HG03039 (cell line): ENCODE measurements around the gene TRIM59.

ENCODE experiments used
- ATAC-seq: cut with Tn5 transposase; IDR thresholded peaks from one replicate; pipeline ENCODE4 v1.9.1; 2021; ENCODE audit warnings: mild to moderate bottlenecking, moderate library complexity; ENCODE audit not compliant: unreplicated experiment

The TRIM59 gene, protein sequence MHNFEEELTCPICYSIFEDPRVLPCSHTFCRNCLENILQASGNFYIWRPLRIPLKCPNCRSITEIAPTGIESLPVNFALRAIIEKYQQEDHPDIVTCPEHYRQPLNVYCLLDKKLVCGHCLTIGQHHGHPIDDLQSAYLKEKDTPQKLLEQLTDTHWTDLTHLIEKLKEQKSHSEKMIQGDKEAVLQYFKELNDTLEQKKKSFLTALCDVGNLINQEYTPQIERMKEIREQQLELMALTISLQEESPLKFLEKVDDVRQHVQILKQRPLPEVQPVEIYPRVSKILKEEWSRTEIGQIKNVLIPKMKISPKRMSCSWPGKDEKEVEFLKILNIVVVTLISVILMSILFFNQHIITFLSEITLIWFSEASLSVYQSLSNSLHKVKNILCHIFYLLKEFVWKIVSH

DNA sequence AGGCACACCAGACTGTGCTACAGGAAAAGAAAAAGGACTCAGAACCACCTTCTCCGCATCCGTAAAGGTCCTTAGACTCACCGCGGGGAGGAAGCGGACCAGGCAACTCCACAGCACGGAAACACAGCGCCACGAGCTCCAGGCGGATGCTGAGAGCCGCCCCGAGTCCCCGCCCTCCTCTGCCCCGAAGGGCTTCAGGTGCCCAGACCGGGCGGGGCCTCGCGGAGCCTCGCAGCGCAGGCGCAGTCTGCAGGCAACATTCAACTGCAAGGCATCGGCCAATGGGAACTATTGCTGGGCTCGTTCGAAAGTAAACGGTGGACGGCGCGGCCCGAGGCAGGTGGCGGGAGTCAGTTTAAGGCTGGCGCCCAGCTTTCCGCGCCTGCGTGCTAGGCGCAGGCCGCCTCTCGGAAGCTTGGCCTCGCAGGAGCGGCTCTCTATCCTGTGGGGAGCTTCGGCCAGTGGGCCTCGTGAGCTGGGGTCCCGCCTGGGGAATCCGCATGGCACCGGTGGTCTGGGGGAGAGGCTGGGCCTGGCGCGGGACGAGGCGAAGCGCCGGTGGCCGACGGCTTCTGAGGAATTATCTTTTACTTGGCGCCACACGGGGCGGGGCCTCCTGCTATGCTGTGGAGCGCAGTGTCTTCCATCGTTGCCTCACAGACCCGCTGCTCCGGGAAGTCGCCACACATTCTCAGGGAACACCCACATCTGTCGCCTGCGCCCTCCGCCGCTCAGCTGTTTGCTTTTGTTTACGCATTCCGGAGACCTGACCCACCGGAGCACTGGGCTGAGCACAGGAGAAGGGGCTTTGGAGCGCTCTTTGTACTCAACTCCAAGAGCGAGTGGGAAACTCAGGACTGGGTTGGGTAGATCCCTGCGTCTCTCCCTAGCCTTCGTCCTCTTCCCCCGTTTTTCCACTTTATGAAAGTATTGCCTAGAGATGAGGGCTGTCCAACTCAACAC lies at the start of gene TRIM59:
Gene TRIM59 (minus strand): TSS at position 151 of the 963 bp plus-strand sequence. CDS start 10,603 bp downstream, outside the sequence.
- ATAC-seq: peak; percentile 94

DNA sequence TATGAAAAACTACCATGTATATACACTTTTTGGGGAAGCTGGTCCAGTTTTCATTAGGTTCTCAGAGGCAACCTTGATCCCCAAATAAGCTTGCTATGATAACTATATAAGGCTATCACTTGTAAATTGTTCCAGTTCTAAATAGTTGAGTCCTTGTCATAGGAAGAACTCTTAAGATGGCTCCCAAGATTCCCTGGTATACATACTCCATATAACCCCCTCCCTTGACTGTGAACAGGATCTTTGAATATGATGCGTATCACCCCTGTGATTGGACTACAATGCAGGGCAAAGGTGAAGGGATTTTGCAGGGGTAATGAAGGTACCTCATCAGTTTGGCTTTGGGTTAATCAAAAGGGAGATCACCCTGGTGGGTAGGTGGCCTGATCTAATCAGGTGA lies 48.6 kb upstream of the TRIM59 start:
- ATAC-seq: no peak

DNA sequence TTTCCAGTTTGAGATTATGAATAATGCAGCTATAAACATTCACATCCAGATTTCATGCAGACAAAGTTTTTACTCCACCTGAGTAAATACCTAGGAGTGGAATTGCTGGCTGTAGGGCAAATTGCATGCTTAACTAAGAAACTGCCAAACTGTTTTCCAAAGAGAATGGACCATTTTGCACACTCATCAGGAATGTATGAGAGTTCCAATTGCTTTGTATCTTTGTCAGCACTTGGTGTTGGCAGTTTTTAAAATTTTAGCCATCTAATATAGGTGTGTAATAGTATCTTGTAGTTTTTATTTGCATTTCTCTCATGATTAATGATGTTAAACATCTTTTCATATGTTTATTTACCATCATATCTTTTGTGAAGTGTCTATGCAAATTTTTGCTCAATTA lies 40.6 kb upstream of the TRIM59 start:
- ATAC-seq: no peak

DNA sequence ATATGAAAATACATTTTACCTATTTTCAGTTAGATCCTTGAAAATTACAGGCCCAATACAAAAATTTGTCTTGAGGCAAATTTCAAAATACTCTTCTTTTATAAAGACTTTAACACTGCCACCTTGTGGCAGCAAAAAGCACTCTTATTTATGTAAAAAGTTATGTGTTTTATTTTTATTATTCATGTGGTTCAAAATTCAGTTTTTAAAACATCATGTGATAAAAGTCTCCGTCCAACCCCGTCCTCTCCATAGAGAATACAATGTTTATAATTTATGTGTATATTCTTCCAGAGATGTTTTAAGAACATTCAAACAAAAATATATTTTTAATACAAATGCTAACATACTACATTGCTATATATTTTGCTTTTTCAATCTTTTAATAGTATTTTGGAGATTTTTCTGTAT lies 36.9 kb upstream of the TRIM59 start:
- ATAC-seq: no peak

DNA sequence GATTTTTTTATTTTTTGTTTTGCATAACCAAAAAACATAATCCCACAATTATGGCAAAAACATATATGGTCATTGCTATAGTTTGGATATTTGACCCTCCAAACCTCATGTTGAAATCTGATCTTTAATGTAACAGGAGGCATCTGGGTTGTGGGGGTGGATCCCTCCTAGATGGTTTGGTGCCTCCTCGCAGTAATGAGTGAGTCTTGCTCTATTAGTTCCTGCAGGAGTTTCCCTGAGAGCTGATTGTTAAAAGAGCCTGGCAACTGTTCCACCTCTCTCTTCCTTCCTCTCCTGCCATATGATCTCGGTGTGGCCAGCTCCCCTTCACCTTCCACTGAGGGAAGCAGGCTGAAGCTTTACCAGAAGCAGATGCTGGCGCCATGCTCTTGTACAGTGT lies 33.2 kb upstream of the TRIM59 start:
- no peak for ATAC-seq

DNA sequence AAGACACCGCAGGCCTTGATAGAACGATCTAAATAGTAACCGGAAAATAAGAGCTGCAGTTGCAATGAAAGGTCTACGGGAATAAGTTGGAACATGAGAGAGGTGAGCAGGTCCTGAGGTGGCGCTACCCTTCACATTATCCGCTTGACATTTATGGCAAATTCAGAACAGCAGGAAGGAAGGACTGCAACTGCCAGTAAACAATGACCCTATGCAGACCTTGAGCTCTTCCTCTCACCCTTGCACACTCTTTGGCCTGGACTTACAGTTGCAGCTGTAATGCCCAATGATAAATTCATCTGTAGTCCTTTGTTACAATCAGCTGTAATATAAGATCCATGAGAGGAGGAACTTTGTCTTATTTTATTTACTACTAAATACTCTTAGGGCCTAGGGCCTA lies 32.3 kb upstream of the TRIM59 start:
- no peak for ATAC-seq

DNA sequence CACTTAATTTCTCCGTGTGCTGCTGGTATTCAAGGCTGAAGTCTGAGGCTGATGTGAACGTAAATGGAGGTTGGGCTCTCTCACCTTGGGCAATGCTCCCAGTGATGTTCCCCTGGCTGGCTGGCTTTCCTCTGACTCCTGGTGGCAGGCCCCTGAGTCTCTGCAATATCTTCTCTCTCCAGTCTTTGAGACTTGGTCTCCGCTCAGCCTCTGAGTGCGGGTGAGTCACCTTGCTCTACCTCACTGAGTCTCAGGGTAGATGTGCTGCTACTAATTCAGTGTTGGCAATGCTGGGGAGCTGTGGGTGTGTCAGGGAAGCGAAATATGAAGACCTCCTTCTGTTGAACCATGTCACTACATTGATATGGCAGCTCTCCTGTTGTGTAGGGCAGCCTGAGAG lies 31.3 kb upstream of the TRIM59 start:
- no peak for ATAC-seq

DNA sequence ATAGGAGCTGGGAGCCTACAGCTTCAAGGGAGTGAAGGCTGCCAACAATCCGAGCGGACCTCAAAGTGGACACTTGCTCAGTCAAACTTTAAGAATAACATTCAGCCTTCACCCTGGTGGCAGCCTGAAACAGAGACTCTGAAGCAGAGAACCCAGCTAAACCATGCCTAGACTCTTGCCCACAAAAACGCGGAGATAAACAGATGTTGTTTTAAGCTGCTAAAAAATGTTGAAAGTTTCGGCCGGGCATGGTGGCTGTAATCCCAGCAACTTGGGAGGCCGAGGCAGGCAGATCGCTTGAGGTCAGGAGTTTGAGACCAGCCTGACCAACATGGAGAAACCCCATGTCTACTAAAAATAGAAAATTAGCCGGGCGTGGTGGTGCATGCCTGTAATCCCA lies 29.8 kb upstream of the TRIM59 start:
- ATAC-seq: no peak

DNA sequence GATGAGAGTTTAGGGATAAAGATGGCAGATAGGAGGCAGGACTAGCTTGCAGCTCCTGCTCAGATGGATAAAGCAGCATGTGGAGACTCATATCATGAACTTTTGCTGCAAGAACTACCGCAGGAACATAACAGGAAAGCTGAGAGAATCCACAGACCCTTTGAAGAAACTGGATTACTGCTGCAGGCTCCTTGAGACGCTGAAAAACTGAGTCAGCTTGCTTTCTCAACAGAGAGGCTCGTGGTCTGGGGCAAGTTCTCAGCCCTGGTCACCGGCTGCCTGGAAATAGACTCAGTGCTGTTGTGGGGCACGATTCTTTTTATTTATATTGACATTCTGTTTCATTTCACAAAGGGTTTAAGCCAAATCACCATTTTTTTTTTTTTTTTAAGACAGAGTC lies 28.8 kb upstream of the TRIM59 start:
- no peak for ATAC-seq

DNA sequence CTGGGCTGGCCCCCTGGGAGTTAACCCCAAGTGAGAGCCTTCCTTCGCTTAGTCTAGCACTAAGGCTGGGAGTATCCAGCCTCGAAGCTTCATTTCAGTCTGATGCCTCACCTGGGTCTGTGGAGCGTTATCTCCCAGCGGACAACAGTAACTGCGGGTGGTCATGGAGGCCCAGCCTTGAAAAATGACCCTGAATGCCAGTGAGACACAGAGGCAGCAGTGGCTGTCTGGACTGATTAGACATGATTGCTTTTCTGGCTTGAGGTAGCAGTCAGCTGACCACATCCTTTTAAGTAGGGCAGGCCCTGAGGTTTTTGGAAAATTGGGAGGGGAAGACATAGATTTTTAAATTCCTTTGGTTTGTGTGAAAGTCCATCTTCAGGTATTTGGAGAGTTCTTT lies 28.2 kb upstream of the TRIM59 start:
- ATAC-seq: no peak

DNA sequence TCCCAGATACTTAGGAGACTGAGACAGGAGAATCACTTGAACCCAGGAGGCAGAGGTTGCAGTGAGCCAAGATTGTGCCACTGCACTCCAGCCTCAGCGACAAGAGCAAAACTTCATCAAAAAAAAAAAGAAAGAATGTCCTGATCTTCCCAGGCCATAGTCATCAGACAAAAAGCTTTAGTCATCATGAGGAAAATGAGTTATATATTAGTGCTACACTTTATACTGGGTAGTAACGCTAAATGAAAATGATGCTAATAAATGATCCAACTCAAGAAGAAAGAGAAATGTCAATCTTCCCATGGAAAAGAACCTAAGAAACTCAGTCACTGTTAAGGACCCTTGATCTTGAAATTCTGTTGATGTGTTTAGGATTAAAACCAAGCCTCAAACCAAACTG lies 26.3 kb upstream of the TRIM59 start:
- no peak for ATAC-seq

DNA sequence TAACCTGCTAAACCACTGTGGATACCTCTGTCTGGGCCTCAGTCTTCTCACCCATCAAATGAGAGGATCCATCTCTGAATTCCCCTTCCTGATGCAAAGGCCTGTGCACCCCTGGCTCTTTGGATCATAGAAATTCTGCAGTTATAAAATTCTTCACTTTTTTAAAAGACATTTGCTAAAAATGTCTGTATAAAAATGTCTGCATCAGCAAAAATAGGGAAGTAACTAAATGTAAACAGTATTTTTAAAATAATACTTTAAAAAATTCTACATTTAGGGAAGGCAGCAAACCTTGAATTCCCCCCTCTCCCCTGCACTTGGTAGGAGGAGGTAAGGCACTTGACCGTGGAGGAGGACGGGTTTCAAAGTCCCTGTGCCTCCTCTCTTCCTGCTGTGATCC lies 25.6 kb upstream of the TRIM59 start:
- no peak for ATAC-seq

DNA sequence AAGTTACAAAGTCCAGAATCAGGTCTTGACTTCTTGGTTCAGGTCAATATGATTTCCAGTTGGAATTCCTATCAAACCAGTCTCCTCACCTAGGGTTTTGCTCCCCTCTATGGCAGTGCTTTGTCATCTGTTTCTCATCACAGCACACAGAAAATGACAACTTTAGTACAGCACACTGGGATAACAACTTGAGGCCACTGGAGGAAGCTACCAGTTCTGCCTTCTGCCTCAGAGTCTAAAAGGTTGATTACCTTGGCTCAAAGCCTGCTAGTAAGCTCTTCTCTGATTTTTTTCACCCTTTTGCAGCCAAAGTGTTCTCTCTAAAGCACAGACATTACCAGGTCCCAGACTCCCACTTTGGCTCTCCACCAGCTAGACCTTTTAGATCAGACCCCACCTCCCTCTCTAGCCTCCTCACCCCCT lies 24.8 kb upstream of the TRIM59 start:
- ATAC-seq: no peak

DNA sequence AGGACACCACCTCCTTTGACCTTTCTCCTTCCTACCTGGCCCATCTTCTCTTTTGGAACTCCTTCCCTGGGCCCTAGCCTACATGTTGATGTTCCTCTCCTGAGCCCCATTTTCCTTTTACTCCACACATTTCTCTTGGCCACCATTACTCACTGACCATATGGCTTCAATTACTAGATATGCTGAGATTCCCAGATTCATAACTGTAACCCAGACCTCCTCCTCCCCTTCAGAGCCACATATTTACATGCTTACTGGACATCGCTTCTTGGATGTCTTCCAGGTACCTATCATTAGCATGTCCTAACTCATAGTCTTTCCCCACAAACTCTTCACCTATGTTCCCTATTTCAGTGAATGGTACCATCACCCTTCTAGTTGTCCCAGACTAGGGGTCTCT lies 24.4 kb upstream of the TRIM59 start:
- no peak for ATAC-seq

DNA sequence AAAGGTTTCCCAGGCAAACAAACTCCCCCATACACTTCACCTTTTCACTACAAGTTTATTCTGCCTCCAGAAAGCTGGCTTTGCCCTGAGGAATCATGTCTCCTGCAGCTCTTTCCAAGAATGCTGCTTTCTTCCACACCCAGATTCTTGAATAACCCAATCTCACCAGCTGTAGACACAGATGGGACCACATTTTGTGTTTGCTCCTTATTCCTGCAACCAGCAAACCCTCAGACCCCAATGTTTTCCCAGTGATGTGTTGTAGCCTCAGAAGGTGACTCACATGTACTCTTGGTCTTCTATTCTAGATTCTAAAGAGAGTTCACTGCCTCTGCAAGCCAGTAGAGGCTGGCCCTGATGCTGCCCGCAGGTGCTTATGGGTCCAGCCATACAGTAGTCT lies 23.6 kb upstream of the TRIM59 start:
- ATAC-seq: no peak

DNA sequence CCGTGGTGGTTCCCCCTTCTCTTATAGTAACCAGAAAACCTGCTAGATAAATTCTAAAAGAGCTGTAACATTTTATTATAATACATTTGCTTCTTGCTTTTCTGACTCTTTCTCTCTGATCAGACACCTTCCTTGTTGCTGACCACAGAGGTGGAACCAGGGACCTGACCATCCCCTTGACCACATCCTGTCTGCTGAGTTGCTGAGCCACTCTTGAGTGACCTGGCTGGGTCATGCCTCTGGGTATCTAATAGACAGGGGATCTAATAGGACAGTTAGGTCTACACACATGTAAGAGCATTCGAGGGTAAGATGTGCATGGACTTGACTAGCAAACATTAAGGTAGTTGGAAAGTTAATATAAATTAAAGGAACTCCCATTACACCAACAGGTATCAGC lies 22.8 kb upstream of the TRIM59 start:
- ATAC-seq: no peak

DNA sequence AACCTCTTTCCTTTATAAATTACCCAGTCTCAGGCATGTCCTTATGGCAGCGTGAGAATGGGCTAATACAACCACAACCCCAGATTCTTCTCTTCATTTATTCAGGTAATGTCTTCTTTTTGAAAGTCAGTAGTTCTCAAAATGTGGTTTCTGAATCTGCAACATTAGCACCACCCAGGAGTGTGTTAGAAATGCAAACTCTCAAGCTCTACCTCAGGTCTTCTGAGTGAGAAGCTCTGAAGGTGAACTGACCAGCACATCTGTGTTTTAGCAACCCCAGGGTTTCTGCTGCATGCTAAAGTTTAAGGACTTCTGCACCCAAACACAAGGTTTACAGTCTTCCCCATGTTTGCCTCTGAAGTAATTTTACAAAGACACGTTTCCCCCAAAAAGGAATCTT lies 22.3 kb upstream of the TRIM59 start:
- no peak for ATAC-seq

DNA sequence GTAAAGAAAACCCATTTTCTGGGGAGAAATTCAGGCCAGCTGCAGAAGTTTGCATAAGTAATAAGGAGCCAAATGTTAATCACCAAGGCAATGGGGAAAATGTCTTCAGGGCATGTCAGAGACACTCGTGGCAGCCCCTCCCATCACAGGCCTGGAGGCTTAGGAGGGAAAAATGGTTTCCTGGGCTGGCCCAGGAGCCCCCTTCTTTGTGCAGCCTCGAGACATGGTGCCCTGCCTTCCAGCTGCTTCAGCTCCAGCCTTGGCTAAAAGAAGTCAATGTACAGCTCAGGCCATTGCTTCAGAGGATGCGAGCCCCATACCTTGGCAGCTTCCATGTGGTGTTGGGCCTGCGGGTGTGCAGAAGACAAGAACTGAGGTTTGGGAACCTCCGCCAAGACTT lies 20.6 kb upstream of the TRIM59 start:
- no peak for ATAC-seq

DNA sequence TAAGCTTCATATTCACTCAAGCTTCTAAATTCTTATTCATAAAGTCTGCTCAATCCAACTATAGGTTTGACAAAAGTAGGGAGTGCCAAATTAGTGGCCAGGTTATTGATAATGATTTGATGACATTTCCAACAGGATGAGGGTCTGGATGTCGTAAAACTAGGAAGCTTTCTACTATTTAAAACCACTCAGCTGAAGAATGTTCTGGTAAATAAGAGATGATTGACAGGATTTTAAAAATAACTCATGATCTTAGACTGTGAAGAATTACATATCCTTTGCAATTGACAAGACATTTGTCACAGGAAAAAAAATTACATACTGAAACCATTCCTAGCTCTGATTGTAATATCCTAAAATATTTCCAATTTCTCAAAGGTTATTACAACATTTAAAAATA lies 15.4 kb upstream of the TRIM59 start:
- no peak for ATAC-seq

DNA sequence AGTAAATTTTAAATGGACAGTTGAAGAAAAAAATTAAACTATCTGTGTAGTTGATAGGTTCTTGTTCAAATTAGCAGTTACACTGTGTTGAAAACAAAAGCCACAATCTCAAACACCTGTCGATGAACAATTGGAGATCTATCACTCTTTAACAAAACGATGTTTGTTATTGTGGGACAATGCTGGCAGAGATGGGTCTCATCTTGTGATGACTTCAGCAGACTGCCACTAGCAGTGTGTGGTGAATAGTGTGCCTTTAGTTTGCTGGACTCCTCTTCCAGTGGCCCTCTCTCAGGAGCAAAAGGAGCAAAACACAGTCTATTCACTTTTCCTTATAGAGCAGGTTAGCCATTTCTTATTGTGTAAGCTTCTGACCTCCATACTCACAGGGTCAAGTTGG lies 14.7 kb upstream of the TRIM59 start:
- ATAC-seq: no peak

DNA sequence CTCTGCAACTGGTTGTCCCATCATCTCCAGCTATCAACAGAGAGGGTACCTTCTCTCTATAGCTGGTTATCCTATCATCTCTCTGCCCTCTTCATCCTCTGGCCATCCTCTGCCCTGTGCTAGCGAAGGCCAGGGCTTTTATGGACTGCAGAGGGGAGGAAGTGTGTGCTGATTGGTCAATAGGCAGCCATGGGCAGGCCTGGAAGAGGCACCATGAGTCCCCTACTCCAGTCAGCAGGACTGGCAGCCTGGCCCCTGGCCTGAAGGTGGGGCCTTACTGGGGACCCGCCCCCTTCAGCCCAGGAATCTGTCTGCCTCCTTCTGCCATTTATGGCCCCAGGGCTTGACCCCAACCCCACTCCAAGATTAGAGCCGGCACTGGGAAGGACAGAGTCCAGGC lies 10.4 kb upstream of the TRIM59 start:
- no peak for ATAC-seq

DNA sequence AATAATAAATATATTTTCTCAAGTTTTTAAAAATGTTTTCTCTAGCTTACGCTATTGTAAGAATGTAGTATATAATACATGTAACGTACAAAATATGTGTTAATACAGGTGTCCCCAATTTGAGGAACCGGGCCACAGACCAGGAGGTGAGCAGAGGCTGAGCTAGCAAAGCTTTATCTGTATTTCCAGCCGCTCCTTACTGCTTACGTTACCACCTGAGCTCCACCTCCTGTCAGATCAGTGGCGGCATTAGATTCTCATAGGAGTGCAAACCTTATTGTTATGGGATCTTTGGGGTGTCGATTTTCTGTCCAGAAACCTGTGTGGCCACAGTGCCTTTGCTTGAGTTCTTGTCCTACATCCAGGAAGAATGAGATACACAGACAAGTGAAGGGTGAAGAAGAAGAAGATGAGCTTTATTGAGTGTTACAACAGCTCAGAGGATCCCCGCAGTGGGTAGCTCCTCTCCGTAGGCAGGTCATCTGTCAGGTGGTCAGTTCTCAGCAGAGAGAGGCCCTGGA lies 9.9 kb upstream of the TRIM59 start:
- no peak for ATAC-seq
